Cerebellar nuclear complex (tissue), 1 donor: ENCODE data around the gene PKM.

Experiments used
- DNase-seq, 2 experiments: peaks; one replicate each; lab custom pipeline; 2025; lab: John Stamatoyannopoulos, UW

Gene PKM

DNA sequence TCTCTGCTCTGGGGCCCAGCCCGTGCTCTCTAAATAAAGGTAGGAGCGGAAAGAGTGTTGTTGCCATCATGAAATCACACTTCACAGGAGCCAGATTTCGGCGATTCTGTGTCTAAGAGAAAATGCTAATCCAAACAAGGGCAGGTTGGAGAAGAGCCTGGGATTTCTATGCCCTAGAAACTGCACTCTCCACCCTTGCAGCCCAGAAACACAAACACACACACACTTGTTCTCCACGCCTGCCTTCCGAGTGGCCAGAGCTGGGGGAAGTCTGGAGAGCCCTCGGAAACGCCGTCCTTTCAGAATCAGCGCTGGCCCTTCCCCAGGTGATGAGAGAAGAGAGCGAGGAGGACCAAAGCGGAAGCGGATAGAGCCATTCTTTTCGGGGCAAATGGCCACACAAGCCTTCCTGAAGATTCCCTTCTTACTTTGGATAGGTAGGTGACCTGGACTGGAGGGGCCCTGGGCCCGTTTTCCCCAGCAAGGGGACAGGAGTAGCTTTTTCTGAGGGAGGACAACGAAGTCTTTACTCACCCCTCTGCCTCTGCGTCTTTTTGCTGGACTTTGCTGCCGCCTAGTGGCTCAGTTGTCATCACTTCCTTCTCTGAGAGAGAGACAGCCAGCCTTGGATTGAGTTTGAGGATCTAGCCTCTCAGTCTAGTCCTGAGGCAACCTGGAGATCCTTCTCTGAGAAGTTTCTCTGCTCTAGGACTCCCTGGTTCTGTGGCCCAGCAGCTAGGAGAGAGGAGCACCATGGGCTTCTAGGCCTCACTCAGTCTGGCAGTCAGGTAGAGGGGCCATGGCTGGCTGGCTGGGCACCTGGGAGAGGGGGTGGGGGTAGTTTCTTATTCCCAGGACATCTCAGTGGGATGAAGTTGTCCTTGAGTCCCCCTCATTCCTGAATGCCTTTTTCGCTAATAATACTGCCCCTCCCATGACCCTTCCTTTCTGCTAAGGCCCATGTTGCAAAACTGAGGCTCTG, 75.1 kb downstream of the PKM start:
- DNase-seq = peak; percentile 51 to 80

DNA sequence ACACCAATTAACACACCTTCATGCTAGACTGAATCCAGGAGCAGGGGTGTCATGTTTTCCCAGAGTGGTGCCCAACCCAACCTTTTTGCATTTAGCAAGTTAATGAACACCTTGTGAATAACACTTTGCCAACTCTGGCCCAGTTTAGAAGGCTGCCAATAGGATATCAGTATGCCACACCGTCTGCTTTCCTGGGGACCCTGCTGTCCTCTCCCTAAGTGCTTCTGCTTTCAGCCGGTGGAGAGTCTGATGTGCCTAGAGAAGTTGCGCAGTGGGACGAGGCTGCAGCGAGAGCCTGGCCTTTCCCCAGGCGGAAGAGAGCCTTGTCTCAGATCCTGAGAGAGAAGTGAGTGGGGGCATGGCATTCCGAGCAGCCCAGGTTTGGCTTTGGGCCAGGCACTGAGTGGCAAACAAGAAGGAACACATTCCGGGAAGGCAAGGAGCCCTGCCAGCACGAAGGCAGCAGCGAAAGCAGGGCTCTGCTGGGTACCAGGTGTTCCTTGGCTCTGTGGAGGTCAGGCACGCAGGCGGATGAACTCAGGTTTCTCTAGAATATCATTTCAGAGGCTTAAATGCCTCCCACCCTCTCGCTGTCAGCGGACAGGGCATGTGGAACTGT, 75.9 kb downstream of the PKM start:
- peak in 1 of 2 experiments; percentile 29 for DNase-seq

DNA sequence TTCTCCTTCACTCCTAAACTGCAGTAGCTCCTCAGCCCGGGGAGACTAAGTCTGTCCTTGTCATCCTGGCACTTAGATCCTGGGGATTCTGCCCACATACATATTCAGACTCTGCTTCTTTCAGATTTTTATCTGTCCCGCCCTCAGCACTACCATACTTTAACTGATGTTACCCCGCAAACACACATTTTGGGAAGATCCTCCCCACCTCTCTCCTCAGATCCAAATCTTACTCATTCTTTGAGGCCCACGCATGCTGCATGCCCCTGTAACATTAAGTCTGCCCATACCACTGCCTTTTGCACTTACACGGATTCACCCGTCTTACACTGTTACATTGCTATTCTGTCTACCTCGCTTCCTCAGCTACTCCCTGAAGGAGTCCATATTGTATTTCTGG, 76.7 kb downstream of the PKM start:
- DNase-seq = no peak

DNA sequence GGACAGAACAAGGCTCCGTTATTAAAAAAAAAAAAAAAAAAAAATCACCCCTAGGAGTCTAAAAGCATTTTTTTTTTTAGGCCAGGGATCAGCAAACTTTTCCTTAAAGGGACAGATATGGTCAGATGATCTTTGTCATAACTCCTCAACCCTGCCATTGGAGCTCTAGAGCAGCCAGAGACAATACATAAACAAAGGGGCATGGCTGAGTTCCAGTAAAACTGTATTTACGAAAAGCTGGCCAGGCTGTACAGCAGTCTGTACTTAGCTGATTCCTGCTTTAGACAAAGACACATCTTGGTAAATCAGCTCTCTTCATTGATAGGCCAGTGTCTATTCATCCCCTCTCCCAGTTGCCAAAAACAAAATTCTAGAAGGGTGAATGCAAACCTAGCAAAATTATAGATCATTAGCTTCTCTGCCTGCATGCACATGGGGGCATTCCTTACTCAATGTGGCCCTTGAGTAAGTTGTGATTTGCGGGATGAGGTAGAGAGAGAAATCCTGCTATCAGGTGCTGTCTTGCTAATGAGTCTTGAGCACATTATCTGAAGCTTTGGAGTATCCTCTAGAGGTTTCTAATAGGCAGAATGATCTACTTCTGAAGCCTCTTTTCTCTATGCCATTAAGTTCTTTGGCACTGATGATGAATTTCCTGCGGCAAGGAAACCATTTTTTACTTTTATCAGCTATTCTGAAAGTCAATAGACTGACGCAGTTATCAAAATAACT, 77.6 kb downstream of the PKM start:
- no peak for DNase-seq
